Smooth muscle cell of the brain vasculature (primary cell): ENCODE results near the gene ABCC10.
"Not testable (repeated sequence)": the region's sequence is repeated elsewhere in the genome, so short reads cannot be mapped to it uniquely, and the experiment has no call there.

Source experiments
- DNase-seq: peaks from one replicate; pipeline ENCODE4 v3.0.0-alpha.2; 2012; ENCODE audit warnings: low read depth, low spot score

ABCC10 gene

DNA sequence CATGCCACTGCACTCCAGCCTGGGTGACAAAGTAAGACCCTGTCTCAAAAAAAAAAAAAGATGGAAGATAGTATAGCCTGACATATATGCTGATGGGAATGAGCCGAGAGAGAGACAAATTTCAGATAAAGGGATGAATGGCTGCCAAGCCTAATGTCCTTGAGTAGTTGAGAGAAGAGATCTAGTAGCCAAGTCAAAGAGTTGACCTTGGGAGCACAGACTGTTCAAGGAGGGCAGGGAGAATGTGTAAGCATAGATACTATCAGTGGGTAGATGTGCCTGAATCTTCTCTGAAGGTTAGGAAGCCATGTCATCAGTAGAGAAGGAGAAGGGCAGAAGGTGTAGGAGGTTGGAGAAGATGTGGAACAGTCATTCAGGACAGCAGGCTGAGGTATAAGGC is 20.0 kb upstream of the ABCC10 start:
- DNase-seq, result no peak

DNA sequence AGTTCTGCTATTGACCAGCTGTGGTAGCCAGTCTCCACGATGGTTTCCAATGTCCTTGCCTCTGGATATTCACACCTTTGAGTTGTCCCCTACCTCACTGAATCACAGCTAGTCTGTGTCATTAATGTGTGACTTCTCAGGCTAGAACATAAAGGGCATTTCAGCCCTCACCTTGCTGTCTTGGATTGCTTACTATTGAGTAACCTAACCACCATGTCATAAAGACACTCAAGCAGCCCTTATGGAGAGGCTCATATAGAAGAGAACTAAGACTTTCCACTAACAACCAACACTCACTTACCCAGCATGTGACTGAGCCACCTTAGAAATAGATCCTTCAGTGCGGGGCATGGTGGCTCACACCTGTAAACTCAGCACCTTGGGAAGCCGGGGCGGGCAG is 19.1 kb upstream of the ABCC10 start:
- no peak for DNase-seq

DNA sequence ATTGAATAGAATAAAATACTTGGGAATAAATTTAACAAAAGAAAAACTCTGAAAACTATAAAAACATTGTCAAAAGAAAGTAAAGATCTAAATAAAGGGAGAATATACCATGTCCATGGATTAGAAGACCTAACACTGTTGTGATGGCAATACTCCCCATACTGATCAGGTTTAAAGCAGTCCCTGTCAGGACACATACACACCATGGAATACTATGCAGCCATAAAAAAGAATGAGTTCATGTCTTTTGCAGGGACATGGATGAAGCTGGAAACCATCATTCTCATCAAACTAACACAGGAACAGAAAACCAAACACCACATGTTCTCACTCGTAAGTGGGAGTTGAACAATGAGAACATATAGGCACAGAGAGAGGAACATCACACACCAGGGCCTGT is 16.6 kb upstream of the ABCC10 start:
- not testable (repeated sequence) for DNase-seq

DNA sequence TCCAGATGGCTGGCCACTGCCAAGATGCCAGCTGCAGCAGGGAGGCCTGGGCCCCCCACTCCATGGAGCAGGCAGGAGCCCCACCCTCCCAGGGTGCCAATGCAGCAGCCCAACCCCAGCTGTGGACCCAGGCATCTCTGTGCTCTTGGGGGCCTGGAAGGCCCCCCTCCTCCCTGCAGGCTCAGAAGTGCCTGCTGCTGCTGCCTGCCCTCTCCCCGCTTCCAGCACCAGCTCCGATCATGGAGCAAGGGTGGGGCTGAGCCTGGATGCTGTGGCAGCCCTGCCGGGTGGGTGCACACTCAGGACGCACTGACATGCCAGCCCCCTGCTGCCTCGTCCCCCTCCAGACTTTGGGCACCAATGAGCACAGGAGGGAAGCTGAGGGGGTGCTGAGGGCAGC is 14.8 kb upstream of the ABCC10 start:
- DNase-seq, result no peak

DNA sequence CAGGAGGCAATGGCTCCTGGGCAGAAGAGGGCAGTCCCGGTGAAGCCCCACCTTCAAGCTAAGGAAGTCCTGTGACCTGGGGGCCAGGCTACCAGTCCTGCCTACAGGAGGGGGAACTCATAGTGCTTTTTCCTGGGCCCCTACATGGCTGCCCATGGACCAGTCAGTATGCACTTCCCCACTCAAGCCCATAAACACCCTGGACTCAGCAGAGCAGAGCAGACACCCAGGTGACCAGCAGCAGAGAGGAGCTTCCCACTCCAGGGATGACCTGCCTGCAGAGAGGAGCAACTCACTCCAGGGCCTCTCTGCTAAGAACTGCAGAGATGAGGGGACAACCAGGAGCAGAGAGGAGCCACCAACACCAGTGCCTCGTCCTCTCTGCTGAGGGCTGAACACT is 14.3 kb upstream of the ABCC10 start:
- DNase-seq, result no peak

DNA sequence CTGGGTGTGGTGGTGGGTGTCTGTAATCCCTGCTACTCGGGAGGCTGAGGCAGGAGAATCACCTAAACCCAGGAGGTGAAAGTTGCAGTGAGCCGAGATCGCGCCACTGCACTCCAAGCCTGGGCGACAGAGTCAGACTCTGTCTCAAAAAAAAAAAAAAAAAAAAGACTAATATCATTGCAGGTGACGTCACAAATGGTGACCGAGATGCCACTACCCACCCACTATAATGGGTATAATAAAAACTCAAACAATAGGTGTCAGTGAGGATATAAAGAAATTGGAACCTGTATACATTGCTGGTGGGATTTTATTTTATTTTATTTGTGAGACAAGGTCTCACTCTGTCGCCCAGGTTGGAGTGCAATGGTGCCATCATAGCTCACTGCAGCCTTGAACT is 12.1 kb upstream of the ABCC10 start:
- not testable (repeated sequence) for DNase-seq

DNA sequence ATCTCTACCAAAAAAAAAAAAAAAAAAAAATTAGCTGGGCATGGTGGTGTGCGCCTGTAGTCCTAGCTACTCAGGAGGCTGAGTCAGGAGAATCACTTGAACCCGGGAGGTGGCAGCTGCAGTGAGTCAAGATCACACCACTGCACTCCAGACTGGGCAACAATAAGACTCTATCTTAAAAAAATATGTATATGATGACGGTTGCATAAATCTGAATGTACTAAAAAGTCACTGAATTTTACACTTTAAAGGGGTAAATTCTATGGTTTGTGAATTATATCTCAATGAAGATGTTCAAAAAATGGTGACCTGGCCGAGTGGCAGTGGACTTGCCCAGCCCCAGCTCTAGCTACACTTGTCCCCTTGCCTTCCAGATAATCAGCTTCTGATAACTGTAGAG is 10.4 kb upstream of the ABCC10 start:
- DNase-seq, result no peak

DNA sequence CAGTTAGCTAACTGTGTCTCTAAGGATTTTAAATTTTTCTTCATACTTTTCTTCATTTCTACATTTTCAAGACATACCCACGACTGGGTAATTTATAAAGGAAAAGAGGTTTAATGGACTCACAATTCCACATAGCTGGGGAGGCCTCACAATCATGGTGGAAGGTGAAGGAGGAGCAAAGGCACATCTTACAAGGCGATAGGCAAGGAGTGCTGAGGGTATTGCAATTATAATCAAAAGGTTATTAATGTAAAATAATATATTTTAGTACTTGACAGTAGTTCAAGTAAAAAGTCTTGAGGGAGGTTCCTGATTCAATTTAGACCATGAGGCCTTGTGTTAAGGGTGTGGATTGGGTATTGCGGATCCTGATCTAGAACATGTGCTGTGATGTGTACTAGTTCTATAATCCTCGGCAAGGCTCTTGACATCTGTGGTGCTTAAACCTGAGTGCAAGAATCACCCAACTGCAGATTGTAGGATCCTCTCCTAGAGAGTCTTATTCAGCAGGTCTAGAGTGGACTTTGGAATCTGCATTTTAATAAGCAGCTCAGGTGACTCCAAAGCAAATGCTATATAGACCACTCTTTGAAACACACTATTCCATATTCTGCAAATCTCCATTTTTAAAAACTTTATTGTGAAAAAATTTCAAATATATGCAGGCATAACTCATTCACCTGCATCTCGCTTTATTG is 7.2 kb upstream of the ABCC10 start:
- no peak for DNase-seq

DNA sequence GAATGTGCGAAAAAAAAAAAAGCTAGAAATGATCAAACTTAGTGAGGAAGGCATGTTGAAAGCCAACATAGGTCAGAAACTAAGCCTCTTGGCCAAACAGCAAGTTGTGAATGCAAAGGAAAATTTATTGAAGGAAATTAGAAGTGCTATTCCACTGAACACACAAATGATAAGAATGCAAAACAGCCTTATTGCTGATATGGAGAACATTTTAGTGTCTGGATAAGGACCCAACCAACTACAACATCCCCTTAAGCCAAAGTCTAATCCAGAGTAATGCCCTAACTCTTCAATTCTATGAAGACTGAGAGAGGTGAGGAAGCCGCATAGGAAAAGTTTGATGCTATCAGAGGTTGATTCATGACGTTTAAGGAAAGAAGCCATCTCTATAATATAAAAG is 5.5 kb upstream of the ABCC10 start:
- DNase-seq, result no peak

DNA sequence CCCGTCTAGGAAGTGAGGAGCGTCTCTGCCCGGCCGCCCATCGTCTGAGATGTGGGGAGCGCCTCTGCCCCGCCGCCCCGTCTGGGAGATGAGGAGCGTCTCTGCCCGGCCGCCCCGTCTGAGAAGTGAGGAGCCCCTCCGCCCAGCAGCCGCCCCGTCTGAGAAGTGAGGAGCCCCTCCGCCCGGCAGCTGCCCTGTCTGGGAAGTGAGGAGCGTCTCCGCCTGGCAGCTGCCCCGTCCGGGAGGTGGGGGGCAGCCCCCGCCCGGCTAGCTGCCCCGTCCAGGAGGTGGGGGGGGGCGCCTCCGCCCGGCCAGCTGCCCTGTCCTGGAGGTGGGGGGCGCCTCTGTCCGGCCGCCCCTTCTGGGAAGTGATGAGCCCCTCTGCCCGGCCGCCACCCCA is 2.3 kb upstream of the ABCC10 start:
- not testable (repeated sequence) for DNase-seq

DNA sequence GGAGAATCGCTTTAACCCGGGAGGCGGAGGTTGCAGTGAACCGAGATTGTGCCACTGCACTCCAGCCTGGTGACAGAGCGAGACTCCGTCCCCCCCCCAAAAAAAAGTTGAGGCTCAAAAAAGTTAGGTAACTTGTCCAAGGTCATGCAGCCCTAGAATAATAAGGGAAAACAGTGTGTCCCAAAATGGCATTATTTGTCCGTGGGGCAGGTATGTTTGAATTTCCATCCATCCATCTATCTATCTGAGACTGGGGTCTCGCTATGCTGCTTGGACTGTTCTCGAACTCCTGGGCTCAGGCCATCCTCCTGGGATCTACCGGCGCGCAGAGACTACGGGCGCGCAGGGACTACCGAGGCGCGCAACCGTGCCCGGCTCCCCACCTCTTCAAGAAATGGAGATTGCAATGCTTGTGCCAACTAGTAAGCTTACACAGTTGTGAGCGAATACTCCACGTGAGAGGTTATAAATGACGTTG is 374 bp upstream of the ABCC10 start:
- DNase-seq, result no peak

DNA sequence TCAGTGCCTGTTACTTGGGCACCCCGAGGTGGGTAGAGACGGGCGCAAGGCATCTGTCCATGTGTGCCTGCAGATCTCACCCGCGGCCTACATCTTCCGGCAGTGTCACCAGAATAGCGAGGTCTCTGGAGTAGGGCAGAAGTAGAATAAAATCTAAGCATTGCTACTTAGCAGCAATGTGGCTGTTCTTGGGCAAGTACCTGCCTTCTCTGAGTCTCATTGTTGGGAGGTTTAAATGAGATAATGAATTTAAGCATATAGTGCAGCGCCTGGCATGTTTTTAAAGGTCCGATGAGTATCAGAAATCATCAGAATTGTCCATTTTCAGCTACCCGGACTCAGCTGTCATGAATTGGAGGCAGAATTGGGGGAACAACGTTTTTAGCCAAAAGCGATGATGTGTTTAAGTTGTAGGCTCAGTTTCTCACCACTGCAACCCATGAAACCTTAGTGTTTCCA is 800 bp downstream of the ABCC10 start:
- DNase-seq, result no peak

DNA sequence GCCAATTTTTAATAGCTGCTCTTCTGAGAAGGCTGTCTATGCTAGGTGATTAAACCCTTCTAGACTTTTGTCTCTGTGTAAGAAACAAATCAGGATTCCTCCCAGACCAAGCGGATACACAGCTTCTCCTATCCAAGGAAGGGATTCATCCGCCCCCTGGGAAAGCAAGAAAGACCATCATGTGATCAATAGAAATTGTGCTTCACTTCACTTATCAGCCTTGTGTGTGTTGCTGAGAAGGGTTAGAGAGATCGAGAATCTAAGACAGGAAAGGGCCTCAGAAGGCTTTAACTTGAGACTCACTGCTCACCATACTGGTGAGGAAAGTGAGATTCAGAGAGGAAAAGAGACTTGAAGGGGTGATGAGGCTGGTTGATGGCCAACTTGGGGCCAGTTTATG is 1.5 kb downstream of the ABCC10 start:
- no peak for DNase-seq

DNA sequence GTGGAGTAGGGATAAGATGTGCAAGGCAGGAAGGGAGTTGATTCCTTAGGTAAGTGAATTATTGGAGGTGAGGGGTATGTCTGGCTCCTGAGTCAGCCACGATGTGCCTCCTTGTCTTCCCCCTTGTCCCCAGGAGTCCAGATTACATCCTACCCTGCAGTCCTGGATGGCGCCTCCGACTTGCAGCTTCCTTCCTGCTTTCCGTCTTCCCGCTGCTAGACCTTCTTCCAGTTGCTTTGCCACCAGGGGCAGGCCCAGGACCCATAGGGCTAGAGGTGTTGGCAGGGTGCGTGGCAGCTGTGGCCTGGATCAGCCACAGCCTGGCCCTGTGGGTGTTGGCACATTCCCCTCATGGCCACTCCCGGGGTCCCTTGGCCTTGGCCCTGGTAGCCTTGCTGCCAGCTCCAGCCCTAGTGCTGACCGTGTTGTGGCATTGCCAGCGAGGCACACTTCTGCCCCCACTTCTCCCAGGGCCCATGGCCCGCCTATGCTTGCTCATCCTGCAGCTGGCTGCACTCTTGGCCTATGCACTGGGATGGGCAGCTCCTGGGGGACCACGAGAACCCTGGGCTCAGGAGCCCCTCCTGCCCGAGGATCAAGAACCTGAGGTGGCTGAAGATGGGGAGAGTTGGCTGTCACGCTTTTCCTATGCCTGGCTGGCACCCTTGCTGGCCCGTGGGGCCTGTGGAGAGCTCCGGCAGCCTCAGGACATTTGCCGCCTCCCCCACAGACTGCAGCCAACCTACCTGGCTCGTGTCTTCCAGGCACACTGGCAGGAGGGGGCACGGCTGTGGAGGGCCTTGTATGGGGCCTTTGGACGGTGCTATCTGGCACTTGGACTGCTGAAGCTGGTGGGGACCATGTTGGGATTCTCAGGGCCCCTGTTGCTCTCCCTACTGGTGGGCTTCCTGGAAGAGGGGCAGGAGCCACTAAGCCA is 4.9 kb downstream of the ABCC10 start:
- no peak for DNase-seq

DNA sequence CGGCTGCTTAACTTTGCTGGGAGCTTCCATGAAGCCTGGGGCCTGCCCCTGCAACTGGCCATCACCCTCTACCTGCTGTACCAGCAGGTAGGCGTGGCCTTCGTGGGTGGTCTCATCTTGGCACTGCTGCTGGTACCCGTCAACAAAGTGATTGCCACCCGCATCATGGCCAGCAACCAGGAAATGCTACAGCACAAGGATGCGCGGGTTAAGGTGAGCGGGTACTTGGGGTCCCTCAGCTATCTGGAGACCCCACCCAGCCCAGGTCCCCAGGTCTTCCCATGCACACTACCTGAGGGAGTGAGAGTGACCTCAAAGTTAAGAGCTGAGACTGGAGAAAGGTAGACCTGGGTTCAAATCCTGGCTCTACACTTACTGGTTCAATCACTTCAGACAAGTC is 5.8 kb downstream of the ABCC10 start:
- no peak for DNase-seq

DNA sequence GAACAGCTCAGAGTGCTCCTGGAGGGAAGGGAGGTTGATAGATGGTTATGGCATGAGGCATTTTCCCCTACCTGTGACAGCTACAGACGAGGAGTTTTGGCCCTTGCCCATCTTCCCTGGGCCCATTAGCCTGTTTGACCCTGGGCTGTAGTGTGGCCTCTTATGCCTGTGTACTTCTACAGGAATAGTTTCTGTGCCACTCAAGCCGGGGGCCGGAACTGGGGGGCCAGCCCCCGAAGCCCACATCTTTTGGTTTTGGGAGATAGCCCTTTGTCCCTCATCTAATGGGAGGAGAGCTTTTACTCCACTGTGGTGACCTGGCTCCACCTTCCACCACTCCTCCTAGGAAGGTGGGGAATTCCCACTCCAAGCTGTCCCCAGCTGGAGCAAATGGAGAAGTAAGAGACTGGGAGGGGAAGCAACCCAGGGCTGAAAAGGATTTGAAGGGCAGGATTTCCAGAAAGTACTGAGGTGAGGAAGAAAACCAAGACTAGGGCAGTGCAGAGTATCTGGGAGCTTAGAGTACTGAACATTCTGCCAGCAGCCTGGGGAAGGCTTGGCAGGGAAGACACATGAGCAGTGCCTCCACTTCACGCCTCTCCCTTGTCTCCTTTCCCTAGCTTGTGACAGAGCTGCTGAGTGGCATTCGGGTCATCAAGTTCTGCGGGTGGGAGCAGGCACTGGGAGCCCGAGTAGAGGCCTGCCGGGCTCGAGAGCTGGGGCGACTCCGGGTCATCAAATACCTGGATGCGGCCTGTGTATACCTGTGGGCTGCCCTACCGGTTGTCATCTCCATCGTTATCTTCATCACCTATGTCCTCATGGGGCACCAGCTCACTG is 6.9 kb downstream of the ABCC10 start:
- no peak for DNase-seq

DNA sequence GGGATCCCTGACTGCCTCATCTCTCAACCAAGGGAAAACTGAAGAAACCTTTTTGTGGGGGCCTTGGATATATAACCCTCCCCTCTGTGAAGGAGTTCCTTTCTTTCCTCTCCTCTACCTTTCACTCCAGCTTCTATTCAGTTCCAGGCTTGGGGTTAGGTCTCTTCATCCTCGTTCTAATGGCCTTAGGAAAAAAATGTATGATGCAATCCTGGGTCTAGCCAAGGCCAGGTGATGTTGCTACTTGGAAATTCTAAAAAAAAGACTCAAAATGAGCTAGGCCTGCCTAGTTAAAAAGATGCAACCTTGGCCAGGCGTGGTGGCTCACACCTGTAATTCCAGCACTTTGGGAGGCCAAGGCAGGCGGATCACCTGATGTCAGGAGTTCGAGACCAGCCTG is 7.6 kb downstream of the ABCC10 start:
- no peak for DNase-seq

DNA sequence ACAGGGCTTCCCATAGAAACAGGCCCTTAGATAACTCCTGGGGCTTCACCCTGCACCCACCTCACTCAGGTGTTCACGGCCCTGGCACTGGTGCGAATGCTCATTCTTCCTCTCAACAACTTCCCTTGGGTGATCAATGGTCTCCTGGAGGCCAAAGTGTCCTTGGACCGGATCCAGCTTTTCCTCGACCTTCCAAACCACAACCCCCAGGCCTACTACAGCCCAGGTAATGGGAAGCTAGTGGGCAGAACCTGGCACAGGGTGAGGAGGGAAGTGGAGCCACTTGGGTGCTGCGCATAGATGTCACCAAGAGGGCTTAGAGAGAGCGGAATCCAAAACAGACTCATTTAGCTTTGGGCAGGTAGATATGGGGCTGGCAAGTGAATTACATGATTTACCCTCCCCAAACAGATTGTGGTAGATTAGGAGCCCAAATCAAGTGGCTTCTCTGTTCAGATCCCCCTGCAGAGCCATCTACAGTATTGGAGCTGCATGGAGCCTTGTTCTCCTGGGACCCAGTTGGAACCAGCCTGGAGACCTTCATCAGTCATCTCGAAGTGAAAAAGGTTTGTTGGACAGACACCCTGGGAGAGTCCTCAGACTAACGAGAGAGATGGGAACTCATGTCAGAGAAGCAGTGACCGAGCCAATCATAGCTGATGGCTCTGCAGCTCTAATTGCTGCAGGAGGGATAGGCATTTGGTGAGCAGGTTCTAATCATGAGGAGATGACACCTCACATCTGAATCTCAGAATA is 8.5 kb downstream of the ABCC10 start:
- DNase-seq, result no peak

DNA sequence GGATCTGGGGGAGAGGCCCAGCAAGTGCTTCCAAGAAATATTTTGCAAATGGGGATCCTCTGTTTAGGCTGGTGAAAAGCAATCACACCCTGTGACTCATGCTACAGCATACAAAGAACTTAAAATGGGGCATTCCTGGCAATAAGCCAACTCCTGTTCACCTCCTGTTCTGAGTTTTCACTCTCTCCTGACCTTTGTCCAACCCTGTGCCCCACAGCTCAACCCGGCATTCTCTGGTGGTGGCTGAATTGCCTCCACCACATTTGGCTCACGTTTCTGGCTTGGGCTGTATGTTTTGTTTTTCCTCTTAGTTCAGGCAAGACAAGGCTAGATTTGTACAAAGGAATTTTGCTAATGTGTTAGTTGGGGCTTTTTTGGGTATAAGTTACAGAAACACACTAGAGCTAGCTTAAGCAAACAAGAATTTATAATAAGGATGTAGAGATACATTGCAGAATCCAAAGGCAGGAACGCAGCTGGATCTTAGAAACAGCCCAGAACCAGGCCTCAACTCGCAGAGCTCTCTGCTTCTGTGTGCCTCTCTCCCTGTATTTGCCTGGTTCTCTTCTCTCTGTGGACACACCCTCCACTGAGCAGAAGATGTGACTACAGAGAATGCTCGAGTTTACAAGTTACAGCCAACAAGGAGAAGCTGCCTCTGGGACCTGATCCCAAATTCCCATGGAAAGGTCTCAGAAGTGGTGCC is 9.4 kb downstream of the ABCC10 start:
- DNase-seq, result peak; percentile 55

DNA sequence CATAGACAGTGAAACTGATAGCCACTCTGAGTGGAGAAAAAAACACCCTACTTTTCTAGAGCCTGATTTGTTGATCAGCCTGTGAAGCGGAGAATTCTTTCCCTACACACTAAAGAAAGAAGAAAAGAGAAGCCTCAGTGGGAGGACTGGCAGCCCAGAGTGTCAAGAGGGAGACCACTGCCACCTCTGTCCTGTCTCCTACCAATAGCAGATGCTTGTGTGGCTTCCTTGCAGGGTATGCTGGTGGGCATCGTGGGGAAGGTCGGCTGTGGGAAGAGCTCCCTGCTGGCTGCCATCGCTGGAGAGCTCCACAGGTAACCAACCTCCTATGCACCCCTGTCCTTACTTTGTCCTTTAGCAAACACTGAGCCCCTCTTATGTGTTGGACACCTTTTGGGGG is 10.4 kb downstream of the ABCC10 start:
- DNase-seq, result no peak

DNA sequence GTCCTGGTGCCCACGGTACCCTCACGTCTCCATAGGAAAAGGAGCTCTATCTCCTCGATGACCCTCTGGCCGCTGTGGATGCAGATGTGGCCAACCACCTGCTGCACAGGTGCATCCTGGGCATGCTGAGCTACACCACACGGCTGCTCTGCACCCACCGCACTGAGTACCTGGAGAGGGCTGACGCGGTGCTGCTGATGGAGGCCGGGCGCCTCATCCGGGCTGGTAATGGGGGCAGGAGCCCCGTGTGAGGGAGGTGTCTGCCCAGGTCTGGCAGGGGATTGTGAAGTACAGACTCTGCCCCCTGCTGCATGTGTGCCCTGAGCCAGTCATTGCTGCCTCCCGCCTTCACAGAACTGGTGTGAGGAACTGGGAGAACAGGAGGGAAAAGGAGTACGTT is 15.6 kb downstream of the ABCC10 start:
- DNase-seq, result no peak
